ENCODE data around the gene FNBP1L.

The FNBP1L gene

GRCh38 chr1:93592551-93592949 lies 144.6 kb downstream of the FNBP1L start:
- no peak for DNase-seq (ENCODE audit: low read depth in 2 of 2)

- DNase-seq (ENCODE audit: low read depth in 2 of 2): no peak
These were observed 146.1 kb downstream of the FNBP1L start for GRCh38 chr1:93593854-93594602.

GRCh38 chr1:93594603-93594880 lies 146.6 kb downstream of the FNBP1L start:
- no peak for DNase-seq (ENCODE audit: low read depth in 2 of 2)

GRCh38 chr1:93595266-93595665 lies 147.3 kb downstream of the FNBP1L start:
- no peak for DNase-seq (ENCODE audit: low read depth in 2 of 2)

DNA sequence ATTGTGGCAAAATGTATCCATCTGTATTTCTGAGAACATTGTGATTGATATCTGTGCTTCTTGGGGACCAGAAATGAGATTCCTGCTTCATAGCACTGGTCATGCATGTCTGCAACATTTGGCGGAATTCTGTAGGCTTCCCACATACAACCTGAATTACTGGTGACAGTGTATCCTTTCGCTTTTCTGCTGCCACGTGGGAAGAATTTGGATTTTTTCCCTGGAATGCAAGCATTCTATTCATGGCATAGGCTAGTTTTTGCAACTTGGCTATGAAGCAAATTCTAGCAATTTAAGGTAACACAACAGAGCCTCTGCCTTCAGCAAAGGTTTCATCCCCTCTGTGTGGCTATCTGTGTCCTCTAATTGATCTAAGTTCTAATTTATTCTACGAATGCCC lies 147.8 kb downstream of the FNBP1L start:
- DNase-seq (ENCODE audit: low read depth in 2 of 2): no peak

DNA sequence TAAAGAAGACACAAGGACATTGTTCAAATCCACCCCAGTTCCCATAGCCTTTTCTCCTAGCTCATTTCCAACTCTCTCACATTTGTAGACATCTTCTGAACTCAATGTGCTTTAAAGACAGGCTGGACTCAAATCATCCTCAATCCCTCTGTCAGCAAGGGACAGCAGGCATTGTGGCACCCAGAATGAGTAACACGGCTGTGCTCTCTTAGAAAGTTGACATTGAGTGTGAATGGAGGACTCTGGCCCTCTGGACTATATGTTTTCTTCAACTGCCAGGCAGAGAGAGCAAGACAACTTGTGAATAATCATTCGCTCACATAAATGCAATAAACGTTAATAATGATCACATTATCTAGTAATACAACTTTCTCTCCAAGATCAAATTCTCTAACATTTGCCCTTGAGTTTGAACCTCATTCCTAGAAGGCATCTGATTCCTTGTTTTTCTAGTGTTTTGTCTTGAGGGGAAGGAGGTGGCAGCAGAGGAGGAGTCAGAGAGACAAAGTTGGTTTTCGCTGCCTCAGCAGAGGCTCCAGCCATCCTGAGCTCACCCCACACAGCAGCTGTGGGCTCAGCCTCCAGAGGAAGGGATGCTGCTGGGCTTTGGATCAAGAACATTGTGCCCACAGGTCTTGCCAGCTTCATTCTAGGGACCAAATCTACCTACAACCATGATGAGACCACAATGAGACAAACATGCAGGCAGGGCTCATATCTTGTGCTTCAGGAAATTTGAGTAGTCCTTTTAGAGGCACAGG lies 148.6 kb downstream of the FNBP1L start:
- DNase-seq (ENCODE audit: low read depth in 2 of 2): no peak

DNA sequence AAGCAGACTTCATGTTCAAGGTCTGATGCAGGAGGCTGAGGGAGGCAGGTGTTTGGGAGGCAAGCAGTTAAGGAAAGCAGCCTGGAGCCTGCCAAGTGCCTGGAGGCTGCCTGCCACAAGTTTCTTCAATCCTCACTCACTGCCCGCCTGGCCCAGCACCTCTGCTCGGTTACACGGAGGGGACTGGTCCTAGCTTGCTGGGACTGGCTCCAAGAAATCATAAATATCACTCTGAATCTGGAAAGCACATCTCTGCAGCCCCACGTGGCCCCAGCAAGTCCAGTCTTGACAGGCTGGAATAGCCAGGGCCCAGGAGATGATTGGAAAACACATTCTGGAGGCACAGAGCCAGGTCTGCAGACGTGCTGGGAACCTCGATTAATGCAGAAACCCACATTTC lies 149.8 kb downstream of the FNBP1L start:
- DNase-seq (ENCODE audit: low read depth in 2 of 2): no peak

- DNase-seq (ENCODE audit: low read depth in 2 of 2): no peak
These were observed 150.5 kb downstream of the FNBP1L start for GRCh38 chr1:93598396-93598795.

GRCh38 chr1:93598861-93599439 lies 151.0 kb downstream of the FNBP1L start:
- DNase-seq (ENCODE audit: low read depth in 2 of 2): no peak

GRCh38 chr1:93599479-93599878 lies 151.6 kb downstream of the FNBP1L start:
- no peak for DNase-seq (ENCODE audit: low read depth in 2 of 2)

- no peak for DNase-seq (ENCODE audit: low read depth in 2 of 2)
These were observed 152.7 kb downstream of the FNBP1L start for GRCh38 chr1:93600663-93601062.

GRCh38 chr1:93601686-93602085 lies 153.8 kb downstream of the FNBP1L start:
- DNase-seq (ENCODE audit: low read depth in 2 of 2): no peak

GRCh38 chr1:93602101-93602500 lies 154.2 kb downstream of the FNBP1L start:
- no peak for DNase-seq (ENCODE audit: low read depth in 2 of 2)

GRCh38 chr1:93603106-93603505 lies 155.2 kb downstream of the FNBP1L start:
- DNase-seq (ENCODE audit: low read depth in 2 of 2): no peak

DNA sequence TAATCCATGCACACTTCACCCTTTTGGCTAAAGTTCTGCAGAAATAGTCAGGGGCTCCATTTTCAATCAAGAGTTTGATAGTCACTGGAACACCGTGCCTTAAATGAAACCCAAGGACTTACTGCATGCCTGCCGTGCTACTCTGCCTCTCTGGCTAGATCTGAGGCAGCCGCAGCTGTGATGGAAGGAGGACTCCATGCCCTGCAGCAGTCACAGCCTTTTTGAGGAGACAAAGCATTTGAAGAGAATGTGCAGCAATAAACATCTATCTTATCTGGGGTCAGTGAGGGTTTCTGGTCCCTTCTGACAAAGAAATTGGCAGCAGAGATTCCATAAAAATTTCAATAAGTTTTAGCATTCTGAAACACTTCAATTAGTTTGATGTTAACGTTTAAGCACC lies 155.7 kb downstream of the FNBP1L start:
- no peak for DNase-seq (ENCODE audit: low read depth in 2 of 2)

All from stimulated activated CD8-positive, alpha-beta memory T cell treated with anti-CD3 and anti-CD28 coated beads, Interleukin-2, amount 100 ng/mL, for 48 hours (primary cell).